ENCODE measurements around the gene CSTF1.

Gene CSTF1

GRCh38 chr20:56361900-56362299 lies 30.5 kb upstream of the CSTF1 start:
- no peak overlapping the region for H3K4me3 ChIP-seq (ENCODE audit: low read depth in 1 of 2, low read length in 2 of 2)
- 0 out of 2 replicates have a peak, but pooled peaks cover 2% of the 10 kb centered on the region for H3K36me3 ChIP-seq (ENCODE audit: insufficient read depth, low read length)
- TF ChIP-seq EZH2 (IDR thresholded peaks at IDR 0.05; ENCODE audit: borderline replicate concordance, low read depth, low read length, severe bottlenecking) = no peak
- TF ChIP-seq, protein P1, sequence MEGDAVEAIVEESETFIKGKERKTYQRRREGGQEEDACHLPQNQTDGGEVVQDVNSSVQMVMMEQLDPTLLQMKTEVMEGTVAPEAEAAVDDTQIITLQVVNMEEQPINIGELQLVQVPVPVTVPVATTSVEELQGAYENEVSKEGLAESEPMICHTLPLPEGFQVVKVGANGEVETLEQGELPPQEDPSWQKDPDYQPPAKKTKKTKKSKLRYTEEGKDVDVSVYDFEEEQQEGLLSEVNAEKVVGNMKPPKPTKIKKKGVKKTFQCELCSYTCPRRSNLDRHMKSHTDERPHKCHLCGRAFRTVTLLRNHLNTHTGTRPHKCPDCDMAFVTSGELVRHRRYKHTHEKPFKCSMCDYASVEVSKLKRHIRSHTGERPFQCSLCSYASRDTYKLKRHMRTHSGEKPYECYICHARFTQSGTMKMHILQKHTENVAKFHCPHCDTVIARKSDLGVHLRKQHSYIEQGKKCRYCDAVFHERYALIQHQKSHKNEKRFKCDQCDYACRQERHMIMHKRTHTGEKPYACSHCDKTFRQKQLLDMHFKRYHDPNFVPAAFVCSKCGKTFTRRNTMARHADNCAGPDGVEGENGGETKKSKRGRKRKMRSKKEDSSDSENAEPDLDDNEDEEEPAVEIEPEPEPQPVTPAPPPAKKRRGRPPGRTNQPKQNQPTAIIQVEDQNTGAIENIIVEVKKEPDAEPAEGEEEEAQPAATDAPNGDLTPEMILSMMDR (IDR thresholded peaks at IDR 0.05; ENCODE audit: borderline replicate concordance, extremely low read depth, low read length, poor library complexity, severe bottlenecking) = no peak
- no peaks in the 10 kb centered on the region; the same call in 1 of the 2 replicates for H4K20me1 ChIP-seq (ENCODE audit: insufficient read depth, low read length)
- no peak overlapping the region for H3K9ac ChIP-seq (ENCODE audit: low read depth, low read length)
- H2AFZ ChIP-seq (ENCODE audit: low read depth, low read length) = no peak overlapping the region
- H3K79me2 ChIP-seq (ENCODE audit: insufficient read depth, low read length) = no peaks in the 10 kb centered on the region
- no peak for ATAC-seq (ENCODE audit: insufficient read depth, low read depth)
- no peaks in the 10 kb centered on the region for H3K9me3 ChIP-seq (ENCODE audit: insufficient read depth, low read length, severe bottlenecking)
- H3K4me2 ChIP-seq (ENCODE audit: insufficient read depth, low read length) = no peak overlapping the region
- no peaks in the 10 kb centered on the region for H3K27me3 ChIP-seq (ENCODE audit: insufficient read depth, low read length, poor library complexity)
- DNase-seq = no peak
- H3K27ac ChIP-seq (ENCODE audit: low read length) = no peak overlapping the region
- peaks cover 22% of the 10 kb centered on the region for H3K4me1 ChIP-seq (ENCODE audit: insufficient read depth, low read length)

DNA sequence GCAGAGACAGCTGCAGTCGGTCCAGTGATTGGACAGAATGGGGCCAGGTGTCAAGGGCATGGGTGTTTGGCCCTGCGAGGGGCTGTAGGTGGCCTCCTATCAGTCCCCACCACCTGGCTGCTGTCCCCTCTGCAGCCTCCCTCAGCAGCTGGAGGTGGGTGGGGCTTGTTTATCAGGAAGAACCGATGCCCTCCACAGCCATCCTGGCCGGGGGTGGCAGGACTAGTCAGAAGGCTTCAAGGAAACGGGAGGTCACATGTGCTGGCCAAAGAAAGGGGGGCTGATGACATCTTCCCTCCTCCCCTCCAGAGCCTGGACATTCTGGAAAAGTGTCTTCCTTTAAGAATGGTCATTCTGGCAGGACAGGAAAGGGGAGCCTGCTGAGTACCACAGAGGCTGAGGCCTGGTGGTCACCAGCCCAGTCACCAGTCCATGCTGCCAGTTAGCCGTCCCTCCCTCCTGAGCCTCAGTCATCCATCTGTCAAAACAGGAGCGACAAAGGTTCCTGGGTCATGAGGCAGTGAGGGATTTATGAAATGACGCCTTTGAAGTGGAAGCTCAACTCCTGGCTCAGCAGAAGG lies 29.5 kb upstream of the CSTF1 start:
- H3K9ac ChIP-seq (ENCODE audit: low read depth, low read length) = no peak overlapping the region
- H3K27ac ChIP-seq (ENCODE audit: low read length) = no peak overlapping the region
- no peaks in the 10 kb centered on the region for H3K79me2 ChIP-seq (ENCODE audit: insufficient read depth, low read length)

GRCh38 chr20:56363491-56363890 lies 29.0 kb upstream of the CSTF1 start:
- no peak overlapping the region for H3K9ac ChIP-seq (ENCODE audit: low read depth, low read length)
- TF ChIP-seq, protein P1 (IDR thresholded peaks at IDR 0.05; ENCODE audit: borderline replicate concordance, extremely low read depth, low read length, poor library complexity, severe bottlenecking) = no peak
- TF ChIP-seq EZH2 (IDR thresholded peaks at IDR 0.05; ENCODE audit: borderline replicate concordance, low read depth, low read length, severe bottlenecking) = no peak
- DNase-seq = no peak

More for the DNA sequence above, 29.5 kb upstream of the CSTF1 start:
- Histone ChIP-seq H3K4me1 (ENCODE audit: insufficient read depth, low read length) (peaks cover 21% of the 10 kb centered on the region), H3K4me3 (ENCODE audit: low read depth in 1 of 2, low read length in 2 of 2) (no peak overlapping the region), H4K20me1 (ENCODE audit: insufficient read depth, low read length) (no peaks in the 10 kb centered on the region; the same call in 1 of the 2 replicates), H3K27me3 (ENCODE audit: insufficient read depth, low read length, poor library complexity) (no peaks in the 10 kb centered on the region), H3K9me3 (ENCODE audit: insufficient read depth, low read length, severe bottlenecking) (no peaks in the 10 kb centered on the region), H3K36me3 (ENCODE audit: insufficient read depth, low read length) (0 out of 2 replicates have a peak, but pooled peaks cover 2% of the 10 kb centered on the region), H2AFZ (ENCODE audit: low read depth, low read length) (no peak overlapping the region), H3K4me2 (ENCODE audit: insufficient read depth, low read length) (no peak overlapping the region)
- TF ChIP-seq EZH2 (IDR thresholded peaks at IDR 0.05; ENCODE audit: borderline replicate concordance, low read depth, low read length, severe bottlenecking) = no peak
- TF ChIP-seq, protein P1 (IDR thresholded peaks at IDR 0.05; ENCODE audit: borderline replicate concordance, extremely low read depth, low read length, poor library complexity, severe bottlenecking) = no peak
- no peak for ATAC-seq (ENCODE audit: insufficient read depth, low read depth)
- DNase-seq = no peak

More at GRCh38 chr20:56363491-56363890, 29.0 kb upstream of the CSTF1 start:
- no peak for ATAC-seq (ENCODE audit: insufficient read depth, low read depth)
- Histone ChIP-seq H3K36me3 (ENCODE audit: insufficient read depth, low read length) (peaks cover 6% of the 10 kb centered on the region; the same call in 1 of the 2 replicates), H3K79me2 (ENCODE audit: insufficient read depth, low read length) (no peaks in the 10 kb centered on the region), H3K4me2 (ENCODE audit: insufficient read depth, low read length) (no peak overlapping the region), H3K9me3 (ENCODE audit: insufficient read depth, low read length, severe bottlenecking) (no peaks in the 10 kb centered on the region), H3K4me1 (ENCODE audit: insufficient read depth, low read length) (peaks cover 16% of the 10 kb centered on the region), H2AFZ (ENCODE audit: low read depth, low read length) (no peak overlapping the region), H3K4me3 (ENCODE audit: low read depth in 1 of 2, low read length in 2 of 2) (no peak overlapping the region), H4K20me1 (ENCODE audit: insufficient read depth, low read length) (no peaks in the 10 kb centered on the region; the same call in 1 of the 2 replicates), H3K27me3 (ENCODE audit: insufficient read depth, low read length, poor library complexity) (no peaks in the 10 kb centered on the region), H3K27ac (ENCODE audit: low read length) (no peak overlapping the region)
